ENCODE results near the gene MS4A2. TPM values are rescaled to one million over a fixed set of nuclear protein-coding genes. Genes with fewer than 3 reads are reported as not detected.
"Not testable (repeated sequence)": the region's sequence is repeated elsewhere in the genome, so short reads cannot be mapped to it uniquely, and the experiment has no call there.

The MS4A2 gene
- total RNA-seq, 4 donors from 2014 or later = 0.33 to 0.96 (median 0.39) TPM; not detected in 1

DNA sequence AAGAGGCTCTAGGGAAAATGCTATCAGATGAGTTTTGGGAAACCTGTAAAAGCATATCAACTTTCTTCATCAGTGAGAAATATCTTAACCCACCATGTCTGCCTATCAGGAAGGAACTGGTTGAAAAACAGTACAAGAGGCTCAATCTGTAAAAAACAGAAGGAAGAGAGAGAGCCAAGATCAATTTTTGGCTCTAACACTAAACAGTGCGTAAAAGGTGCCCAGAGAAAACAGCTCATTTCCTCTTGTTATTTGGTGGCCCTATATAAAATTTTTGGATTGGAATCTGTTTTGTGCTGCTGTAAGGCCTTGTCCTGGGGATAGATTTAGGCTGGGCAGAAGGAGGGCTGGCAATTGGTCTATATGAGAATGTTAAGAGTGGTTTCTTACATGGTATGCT, 12.1 kb downstream of the MS4A2 start:
- no peak for TF ChIP-seq POLR2A (IDR thresholded peaks at IDR 0.05)
- TF ChIP-seq, protein P1, sequence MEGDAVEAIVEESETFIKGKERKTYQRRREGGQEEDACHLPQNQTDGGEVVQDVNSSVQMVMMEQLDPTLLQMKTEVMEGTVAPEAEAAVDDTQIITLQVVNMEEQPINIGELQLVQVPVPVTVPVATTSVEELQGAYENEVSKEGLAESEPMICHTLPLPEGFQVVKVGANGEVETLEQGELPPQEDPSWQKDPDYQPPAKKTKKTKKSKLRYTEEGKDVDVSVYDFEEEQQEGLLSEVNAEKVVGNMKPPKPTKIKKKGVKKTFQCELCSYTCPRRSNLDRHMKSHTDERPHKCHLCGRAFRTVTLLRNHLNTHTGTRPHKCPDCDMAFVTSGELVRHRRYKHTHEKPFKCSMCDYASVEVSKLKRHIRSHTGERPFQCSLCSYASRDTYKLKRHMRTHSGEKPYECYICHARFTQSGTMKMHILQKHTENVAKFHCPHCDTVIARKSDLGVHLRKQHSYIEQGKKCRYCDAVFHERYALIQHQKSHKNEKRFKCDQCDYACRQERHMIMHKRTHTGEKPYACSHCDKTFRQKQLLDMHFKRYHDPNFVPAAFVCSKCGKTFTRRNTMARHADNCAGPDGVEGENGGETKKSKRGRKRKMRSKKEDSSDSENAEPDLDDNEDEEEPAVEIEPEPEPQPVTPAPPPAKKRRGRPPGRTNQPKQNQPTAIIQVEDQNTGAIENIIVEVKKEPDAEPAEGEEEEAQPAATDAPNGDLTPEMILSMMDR (IDR thresholded peaks at IDR 0.05) = no peak
- WGBS, 2 donors = 90 to 95% methylated on average over 1 of the region's 1 CpG

DNA sequence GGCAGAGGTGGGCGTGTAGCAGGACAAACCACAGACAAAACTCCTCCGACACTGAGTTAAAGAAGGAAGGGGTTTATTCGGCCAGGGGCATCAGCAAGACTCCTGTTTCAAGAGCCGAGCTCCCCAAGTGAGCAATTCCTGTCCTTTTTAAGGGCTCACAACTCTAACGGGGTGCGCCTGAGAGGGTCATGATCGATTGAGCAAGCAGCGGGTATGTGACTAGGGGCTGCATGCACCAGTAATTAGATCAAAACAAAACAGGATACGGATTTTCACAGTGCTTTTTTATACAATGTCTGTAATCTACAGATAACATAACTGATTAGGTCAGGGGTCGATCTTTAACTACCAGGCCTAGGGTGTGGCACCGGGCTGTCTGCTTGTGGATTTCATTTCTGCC, 12.9 kb downstream of the MS4A2 start:
- H3K36me3 ChIP-seq; H3K27me3 ChIP-seq; H3K4me3 ChIP-seq (replicated peaks in 1 of 3); H3K9me3 ChIP-seq; H3K27ac ChIP-seq; H3K4me1 ChIP-seq; DNase-seq; intact Hi-C loops (cut with DNase I): not testable (repeated sequence)
- WGBS, 2 donors = 75 to 77% methylated on average over 11 of the region's 11 CpGs

More for the DNA sequence above, 12.1 kb downstream of the MS4A2 start:
- Histone ChIP-seq H3K4me3 (replicated peaks in 1 of 3) (no peak overlapping the region), H3K4me1 (no peaks in the 10 kb centered on the region), H3K27me3 (no peaks in the 10 kb centered on the region), H3K36me3 (no peaks in the 10 kb centered on the region), H3K27ac (no peak overlapping the region), H3K9me3 (no peaks in the 10 kb centered on the region)
- DNase-seq = no peak
- intact Hi-C loops (cut with DNase I) = no loop called here

DNA sequence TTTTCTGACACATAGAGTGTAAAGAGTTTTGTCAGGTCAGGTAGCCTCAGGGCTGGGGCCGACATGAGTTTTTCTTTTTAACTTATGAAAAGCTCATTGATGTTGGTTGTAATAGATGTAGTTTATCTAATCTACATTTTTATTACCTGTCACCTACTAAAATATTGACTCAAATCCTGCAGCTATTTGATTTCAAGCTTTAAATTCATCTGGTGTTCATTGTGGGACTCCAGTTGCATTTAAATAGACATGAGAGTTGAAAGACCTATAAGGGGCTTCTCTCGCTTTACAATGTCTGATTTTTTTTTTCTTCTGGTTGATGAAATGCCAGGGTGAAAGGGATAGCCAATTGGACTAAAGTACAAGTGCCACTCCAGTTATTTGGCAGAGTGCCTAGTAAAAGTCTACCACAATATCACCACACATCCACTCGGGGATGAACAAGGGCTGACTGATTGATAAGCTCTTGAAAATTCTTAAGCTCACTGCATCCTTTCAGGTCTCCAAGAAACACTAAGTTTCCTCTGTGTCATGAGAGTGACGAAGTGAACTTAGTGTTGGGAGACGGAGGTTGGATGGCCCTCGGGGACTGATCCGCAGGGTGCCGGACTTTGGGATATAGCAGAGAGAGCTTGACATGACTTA, 16.1 kb downstream of the MS4A2 start:
- H3K36me3 ChIP-seq; H3K4me1 ChIP-seq; H3K4me3 ChIP-seq (replicated peaks in 1 of 3); H3K27me3 ChIP-seq; H3K9me3 ChIP-seq; intact Hi-C loops (cut with DNase I); H3K27ac ChIP-seq; DNase-seq: not testable (repeated sequence)
- WGBS, 2 donors = 56 to 75% methylated on average over 8 of the region's 8 CpGs

DNA sequence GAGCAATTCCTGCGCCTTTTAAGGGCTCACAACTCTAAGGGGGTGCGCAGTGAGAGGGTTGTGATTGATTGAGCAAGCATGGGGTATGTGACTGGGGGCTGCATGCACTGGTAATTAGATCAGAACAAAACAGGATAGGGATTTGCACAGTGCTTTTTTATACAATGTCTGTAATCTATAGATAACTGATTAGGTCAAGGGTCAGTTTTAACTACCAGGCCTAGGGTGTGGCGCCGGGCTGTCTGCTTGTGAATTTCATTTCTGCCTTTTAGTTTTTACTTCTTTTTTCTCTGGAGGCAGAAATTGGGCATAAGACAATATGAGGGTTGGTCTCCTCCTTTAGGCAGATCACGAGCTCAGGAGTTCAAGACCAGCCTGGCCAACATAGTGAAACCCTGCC, 20.2 kb downstream of the MS4A2 start:
- WGBS, 2 donors = 79 to 82% methylated on average over 5 of the region's 5 CpGs
- intact Hi-C loops (cut with DNase I); DNase-seq; H3K36me3 ChIP-seq; H3K27ac ChIP-seq; H3K4me1 ChIP-seq; H3K9me3 ChIP-seq; H3K27me3 ChIP-seq; H3K4me3 ChIP-seq (replicated peaks in 1 of 3): not testable (repeated sequence)

DNA sequence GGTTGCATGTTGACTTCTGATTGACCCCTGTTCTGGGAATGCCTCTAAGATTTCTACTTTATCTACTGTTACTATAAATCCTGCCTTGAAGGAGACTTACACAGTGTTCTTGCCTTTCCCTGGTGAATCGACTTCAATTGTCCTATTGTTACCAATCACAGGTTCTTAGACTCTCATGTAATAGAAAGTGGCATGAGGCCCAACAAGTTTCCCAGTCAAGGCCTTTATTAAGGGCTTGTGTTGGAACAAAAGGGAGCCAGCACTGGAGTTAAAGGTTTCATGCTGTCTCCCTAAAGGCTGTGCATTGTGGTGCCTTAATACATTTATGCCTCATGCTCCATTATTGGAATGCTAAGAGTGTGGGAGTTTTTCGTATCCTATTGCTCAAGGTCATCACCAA, 23.3 kb downstream of the MS4A2 start:
- TF ChIP-seq, protein P1 (IDR thresholded peaks at IDR 0.05) = no peak
- TF ChIP-seq POLR2A (IDR thresholded peaks at IDR 0.05) = no peak
- H3K4me3 ChIP-seq (replicated peaks in 1 of 3) = no peak overlapping the region
- no peaks in the 10 kb centered on the region for H3K36me3 ChIP-seq
- no peaks in the 10 kb centered on the region for H3K9me3 ChIP-seq
- no peak for DNase-seq
- intact Hi-C loops (cut with DNase I) = no loop called here
- no peaks in the 10 kb centered on the region for H3K27me3 ChIP-seq
- no peaks in the 10 kb centered on the region for H3K4me1 ChIP-seq
- WGBS, 2 donors = 54 to 57% methylated on average over 2 of the region's 2 CpGs
- no peak overlapping the region for H3K27ac ChIP-seq

DNA sequence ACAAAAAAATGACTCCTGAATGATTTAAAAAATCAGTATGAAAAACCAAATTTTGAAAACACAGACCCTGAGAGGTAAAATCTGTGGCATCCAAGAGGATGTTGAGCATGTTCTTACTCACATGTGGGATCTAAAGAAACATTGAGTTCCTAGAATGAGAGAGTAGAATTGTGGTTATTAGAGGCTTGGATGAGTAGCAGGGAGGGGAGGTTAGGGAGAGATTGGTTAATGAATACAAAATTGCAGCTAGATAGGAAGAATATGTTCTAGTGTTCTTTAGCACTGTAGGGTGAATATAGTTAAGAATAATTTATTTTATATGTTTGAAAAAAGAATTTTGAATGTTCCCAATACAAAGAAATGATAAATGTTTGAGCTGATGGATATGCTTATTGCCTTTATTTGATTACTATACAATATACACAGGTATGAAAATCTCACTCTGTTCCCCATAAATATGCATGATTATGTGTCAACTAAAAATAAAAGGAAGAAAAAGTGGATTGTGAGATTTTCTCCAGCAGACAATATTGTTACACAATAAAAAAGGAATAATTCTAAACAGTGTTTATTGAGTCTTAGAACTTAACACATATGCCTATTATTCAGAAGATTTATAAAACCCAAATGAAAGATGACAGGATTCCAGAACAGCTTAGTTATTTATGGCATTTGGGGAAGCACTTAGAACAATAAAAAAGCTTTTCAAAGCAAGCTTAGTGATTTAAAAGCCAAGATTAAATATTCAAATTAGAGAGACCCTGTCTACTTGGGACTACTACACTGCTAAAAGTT, 28.7 kb downstream of the MS4A2 start:
- no peaks in the 10 kb centered on the region for H3K27me3 ChIP-seq
- intact Hi-C loops (cut with DNase I) = no loop called here
- no peaks in the 10 kb centered on the region for H3K9me3 ChIP-seq
- H3K36me3 ChIP-seq = no peaks in the 10 kb centered on the region
- no peak for DNase-seq
- TF ChIP-seq, protein P1 (IDR thresholded peaks at IDR 0.05) = no peak
- no peak for TF ChIP-seq POLR2A (IDR thresholded peaks at IDR 0.05)
- H3K4me1 ChIP-seq = no peaks in the 10 kb centered on the region
- no peak overlapping the region for H3K4me3 ChIP-seq (replicated peaks in 1 of 3)
- H3K27ac ChIP-seq = no peak overlapping the region

All from thyroid gland (tissue), 4 donors.